Epithelial cell of proximal tubule (primary cell): ENCODE results near the gene RGS14. TPM values are rescaled to one million over a fixed set of nuclear protein-coding genes. Genes with fewer than 3 reads are reported as not detected.

ENCODE experiments used
- DNase-seq: peaks from one replicate; pipeline ENCODE4 v3.0.0-alpha.2; 2011; ENCODE audit warnings: low read depth
- H3K4me3 ChIP-seq: 2 replicates; pipeline ENCODE4 v1.5.1; 2011; ENCODE audit warnings: low read depth, mild to moderate bottlenecking, low read length
- CTCF ChIP-seq: conservative IDR thresholded peaks from 2 replicates; pipeline ENCODE4 v1.5.1; 2012; ENCODE audit warnings: low read depth, mild to moderate bottlenecking, low read length
- total RNA-seq: library from RNA; depleted of rRNA; stranded (reverse); fragments of >200 nt; gene quantifications from 2 replicates; pipeline ENCODE4 v1.2.3, GENCODE V29; 2015

RGS14 gene
- total RNA-seq, 1 donor from 2014 or later = 19.6 TPM

DNA sequence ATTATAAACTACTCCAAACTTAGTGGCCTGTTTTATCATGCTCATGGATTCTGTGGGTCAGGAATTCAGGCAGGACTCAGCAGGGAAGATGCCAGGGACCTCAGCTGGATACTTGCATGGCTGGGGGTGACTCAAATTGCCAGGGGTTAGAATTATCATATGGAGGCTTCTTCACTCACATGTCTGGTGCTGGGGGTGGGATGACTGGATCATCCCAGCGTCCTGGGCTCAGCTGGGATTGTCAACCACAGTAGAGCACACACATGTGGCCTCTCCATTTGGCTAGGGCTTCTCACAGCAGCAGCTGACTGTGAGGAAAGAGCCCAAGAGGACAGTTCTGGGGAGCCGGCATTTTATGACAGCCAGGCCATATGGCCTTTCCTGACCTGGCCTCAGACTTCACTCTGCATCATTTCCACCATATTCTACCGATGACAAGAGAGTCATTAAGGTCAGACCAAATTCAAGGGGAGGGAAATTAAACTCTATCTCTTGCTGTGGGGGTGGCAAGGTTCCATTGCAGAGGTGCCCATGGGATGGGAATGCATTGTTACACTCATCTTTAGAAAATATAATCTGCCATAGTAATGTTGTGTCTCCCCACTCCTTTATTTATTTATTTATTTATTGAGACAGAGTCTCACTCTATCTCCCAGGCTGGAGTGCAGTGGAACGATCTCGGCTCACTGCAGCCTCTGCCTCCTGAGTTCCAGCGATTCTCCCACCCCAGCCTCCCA, 63.5 kb downstream of the RGS14 start:
- no peak overlapping the region for H3K4me3 ChIP-seq
- TF ChIP-seq CTCF = no peak
- no peak for DNase-seq

Other genes starting within 250 kb of the RGS14 start
- 27.2 and 30.6 TPM in 2 replicates for gene NSD1, start 224.2 kb upstream of the RGS14 start, total RNA-seq
- 16.7 and 22.4 TPM in 2 replicates for gene RAB24, start 54.2 kb upstream of the RGS14 start, total RNA-seq
- gene PRELID1, start 54.1 kb upstream of the RGS14 start, total RNA-seq = 150 and 273 TPM in 2 replicates
- 41.9 and 42.7 TPM in 2 replicates for gene MXD3, start 46.0 kb upstream of the RGS14 start, total RNA-seq
- gene LMAN2, start 6.3 kb upstream of the RGS14 start, total RNA-seq = 252 and 266 TPM in 2 replicates
- not detected in 2 replicates for gene SLC34A1, start 26.5 kb downstream of the RGS14 start, total RNA-seq
- not detected in 2 replicates for gene PFN3, start 42.7 kb downstream of the RGS14 start, total RNA-seq
- 9.2 and 12.9 TPM in 2 replicates for gene F12, start 51.6 kb downstream of the RGS14 start, total RNA-seq
- gene GRK6, start 68.8 kb downstream of the RGS14 start, total RNA-seq = 66.5 and 95.8 TPM in 2 replicates
- gene PRR7, start 88.9 kb downstream of the RGS14 start, total RNA-seq = 28.4 and 30.9 TPM in 2 replicates
- gene DBN1, start 115.7 kb downstream of the RGS14 start, total RNA-seq = 430 and 471 TPM in 2 replicates
- gene PDLIM7, start 139.7 kb downstream of the RGS14 start, total RNA-seq = 286 and 420 TPM in 2 replicates
- 0.36 and 1.5 TPM in 2 replicates for gene DOK3, start 151.9 kb downstream of the RGS14 start, total RNA-seq
- 162 and 174 TPM in 2 replicates for gene DDX41, start 159.0 kb downstream of the RGS14 start, total RNA-seq
- gene FAM193B, start 196.6 kb downstream of the RGS14 start, total RNA-seq = 22.4 and 36.4 TPM in 2 replicates
- 92.0 and 102 TPM in 2 replicates for gene TMED9, start 234.3 kb downstream of the RGS14 start, total RNA-seq
- 31.5 and 36.8 TPM in 2 replicates for gene B4GALT7, start 242.2 kb downstream of the RGS14 start, total RNA-seq